Measurements from ENCODE around the gene MID1. TPM values are rescaled to one million over a fixed set of nuclear protein-coding genes. Genes with fewer than 3 reads are reported as not detected.

MID1 gene
- total RNA-seq, 1 donor from 2014 or later = 32.5 TPM

DNA sequence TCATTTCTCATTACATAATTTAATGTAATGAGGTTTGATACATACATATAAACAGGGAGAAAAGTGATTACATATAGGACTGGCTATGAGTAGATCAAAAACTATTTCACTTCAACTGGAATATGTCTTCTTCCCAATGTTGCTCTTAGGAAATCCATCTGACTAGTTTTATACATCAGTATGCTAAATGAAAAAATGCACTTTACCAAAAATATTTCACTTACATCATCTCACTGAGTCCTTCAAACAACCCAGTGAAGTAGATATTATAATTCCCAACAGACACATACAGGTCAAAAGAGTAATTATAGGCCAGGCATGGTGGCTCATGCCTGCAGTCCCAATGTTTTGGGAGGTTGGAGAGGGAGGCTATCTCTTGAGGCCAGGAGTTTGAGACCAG lies 215.9 kb downstream of the MID1 start:
- no peak overlapping the region for H3K4me3 Mint-ChIP-seq (ENCODE audit: low read depth)
- no peak overlapping the region for H3K27ac Mint-ChIP-seq
- no peaks in the 10 kb centered on the region for H3K4me1 Mint-ChIP-seq (ENCODE audit: low read depth)
- no peaks in the 10 kb centered on the region for H3K36me3 Mint-ChIP-seq (ENCODE audit: insufficient read depth)
- no peaks in the 10 kb centered on the region for H3K27me3 Mint-ChIP-seq
- H3K9me3 Mint-ChIP-seq (ENCODE audit: low read depth) = peaks cover 16% of the 10 kb centered on the region
- no peak for TF ChIP-seq CTCF (IDR thresholded peaks at IDR 0.05; ENCODE audit: unreplicated experiment)
- DNase-seq (ENCODE audit: low spot score, unreplicated experiment) = no peak

DNA sequence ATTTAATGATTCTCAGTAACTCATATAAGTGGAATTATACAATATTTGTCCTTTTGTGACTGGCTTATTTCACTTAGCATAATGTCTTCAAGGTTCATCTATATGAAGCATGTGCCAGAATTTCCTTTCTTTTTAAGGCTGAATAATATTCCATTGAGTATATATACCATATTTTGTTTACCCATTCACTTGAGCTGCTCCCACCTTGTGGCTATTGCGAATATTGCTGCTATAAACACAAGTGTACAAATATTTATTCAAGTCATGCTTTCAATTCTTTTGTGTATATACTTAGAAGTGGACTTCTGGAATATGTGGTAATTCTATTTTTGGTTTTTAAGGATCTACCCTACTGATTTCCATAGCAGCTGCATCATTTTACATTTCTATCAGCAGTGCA lies 219.1 kb downstream of the MID1 start:
- TF ChIP-seq CTCF (IDR thresholded peaks at IDR 0.05; ENCODE audit: unreplicated experiment) = no peak
- Mint-ChIP-seq H3K36me3 (ENCODE audit: insufficient read depth) (no peaks in the 10 kb centered on the region), H3K4me1 (ENCODE audit: low read depth) (no peaks in the 10 kb centered on the region), H3K27me3 (no peaks in the 10 kb centered on the region), H3K4me3 (ENCODE audit: low read depth) (no peak overlapping the region), H3K27ac (no peak overlapping the region), H3K9me3 (ENCODE audit: low read depth) (peaks cover 24% of the 10 kb centered on the region)
- no peak for DNase-seq (ENCODE audit: low spot score, unreplicated experiment)

GRCh38 chrX:10399043-10399741 lies 221.2 kb downstream of the MID1 start:
- no peak for TF ChIP-seq CTCF (IDR thresholded peaks at IDR 0.05; ENCODE audit: unreplicated experiment)
- Mint-ChIP-seq H3K9me3 (ENCODE audit: low read depth) (peaks cover 32% of the 10 kb centered on the region), H3K27ac (no peak overlapping the region), H3K4me1 (ENCODE audit: low read depth) (no peaks in the 10 kb centered on the region), H3K27me3 (no peaks in the 10 kb centered on the region), H3K4me3 (ENCODE audit: low read depth) (no peak overlapping the region), H3K36me3 (ENCODE audit: insufficient read depth) (no peaks in the 10 kb centered on the region)
- no peak for DNase-seq (ENCODE audit: low spot score, unreplicated experiment)

- no peaks in the 10 kb centered on the region for H3K36me3 Mint-ChIP-seq (ENCODE audit: insufficient read depth)
- no peaks in the 10 kb centered on the region for H3K27me3 Mint-ChIP-seq
- no peak for DNase-seq (ENCODE audit: low spot score, unreplicated experiment)
- TF ChIP-seq CTCF (IDR thresholded peaks at IDR 0.05; ENCODE audit: unreplicated experiment) = no peak
- no peaks in the 10 kb centered on the region for H3K4me1 Mint-ChIP-seq (ENCODE audit: low read depth)
- peaks cover 27% of the 10 kb centered on the region for H3K9me3 Mint-ChIP-seq (ENCODE audit: low read depth)
- H3K4me3 Mint-ChIP-seq (ENCODE audit: low read depth) = no peak overlapping the region
- H3K27ac Mint-ChIP-seq = no peak overlapping the region
Observed at GRCh38 chrX:10398215-10398614, 222.2 kb downstream of the MID1 start.

DNA sequence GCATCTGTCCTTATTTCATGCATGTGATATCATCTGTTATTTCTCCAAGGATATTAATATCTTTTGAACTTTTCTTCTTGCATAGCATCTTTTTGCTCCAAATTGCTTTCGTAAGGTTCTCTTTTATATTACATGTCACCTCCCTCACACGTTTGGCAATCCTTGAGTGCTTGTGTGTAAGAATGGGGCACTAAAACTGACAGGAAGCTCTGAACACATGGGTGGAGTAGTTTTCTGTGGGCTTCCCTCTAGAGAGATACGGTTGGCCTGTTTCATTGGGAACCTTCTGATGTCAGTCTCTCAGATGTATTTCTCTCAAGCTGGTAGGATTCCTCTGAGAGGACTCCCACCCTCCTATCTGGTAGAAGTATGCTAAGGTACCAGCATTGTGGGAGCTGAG lies 223.0 kb downstream of the MID1 start:
- no peak for TF ChIP-seq CTCF (IDR thresholded peaks at IDR 0.05; ENCODE audit: unreplicated experiment)
- no peak for DNase-seq (ENCODE audit: low spot score, unreplicated experiment)
- no peaks in the 10 kb centered on the region for H3K4me1 Mint-ChIP-seq (ENCODE audit: low read depth)
- no peaks in the 10 kb centered on the region for H3K36me3 Mint-ChIP-seq (ENCODE audit: insufficient read depth)
- H3K4me3 Mint-ChIP-seq (ENCODE audit: low read depth) = no peak overlapping the region
- H3K9me3 Mint-ChIP-seq (ENCODE audit: low read depth) = peaks cover 27% of the 10 kb centered on the region
- H3K27ac Mint-ChIP-seq = no peak overlapping the region
- H3K27me3 Mint-ChIP-seq = no peaks in the 10 kb centered on the region
